K562 (cell line): Measurements from ENCODE around the gene SHISA5. TPM values are rescaled to one million over a fixed set of nuclear protein-coding genes. Genes with fewer than 3 reads are reported as not detected.
A peak's percentile ranks its signal among the peaks of the same experiment; 100 is the strongest.

ENCODE experiments used
- BRF1 ChIP-seq: IDR thresholded peaks from 3 replicates; pipeline ENCODE4 v1.6.1; 2011; ENCODE audit warnings: borderline replicate concordance, mild to moderate bottlenecking; ENCODE audit not compliant: insufficient read length; ENCODE audit errors: extremely low read depth
- DDX20 ChIP-seq: fragments of 450-650 bp; IDR thresholded peaks from 2 replicates; pipeline ENCODE4 v1.6.1; 2016; ENCODE audit warnings: missing genetic modification characterization, low read depth, mild to moderate bottlenecking, missing compliant biosample characterization, moderate library complexity
- E4F1 ChIP-seq: fragments of 250-450 bp; sonication (Bioruptor Pico); IDR thresholded peaks from 2 replicates; pipeline ENCODE4 v1.5.0; 2021; ENCODE audit warnings: mild to moderate bottlenecking, borderline replicate concordance
- ELK1 ChIP-seq: sonication (generic); formaldehyde crosslinking; IDR thresholded peaks from 2 replicates; pipeline ENCODE4 v1.8.1; 2022; ENCODE audit warnings: missing genetic modification reagents
- EP400 ChIP-seq: fragments of 450-650 bp; IDR thresholded peaks from 2 replicates; pipeline ENCODE4 v1.6.1; 2017; ENCODE audit warnings: antibody characterized with exemption, mild to moderate bottlenecking, moderate library complexity
- FIP1L1 ChIP-seq: fragments of 200-400 bp; formaldehyde crosslinking; IDR thresholded peaks from 2 replicates; pipeline ENCODE4 v1.6.1; 2018; ENCODE audit warnings: mild to moderate bottlenecking, low read depth, low read length; ENCODE audit not compliant: poor library complexity, severe bottlenecking
- GABPB1 ChIP-seq: sonication (generic); formaldehyde crosslinking; IDR thresholded peaks from 2 replicates; pipeline ENCODE4 v1.8.0; 2022; ENCODE audit warnings: mild to moderate bottlenecking, missing genetic modification reagents
- KAT7 ChIP-seq: sonication (generic); formaldehyde crosslinking; IDR thresholded peaks from 2 replicates; pipeline ENCODE4 v1.8.0; 2022; ENCODE audit warnings: missing genetic modification reagents, mild to moderate bottlenecking, borderline replicate concordance
- L3MBTL2 ChIP-seq: fragments of 450-650 bp; IDR thresholded peaks from 2 replicates; pipeline ENCODE4 v1.6.1; 2016; ENCODE audit warnings: mild to moderate bottlenecking, moderate library complexity
- MAZ ChIP-seq, 2 experiments: fragments of 450-650 bp in 1 of 2; sonication (generic) in 1 of 2; formaldehyde crosslinking; IDR thresholded peaks in 1 of 2; conservative IDR thresholded peaks in 1 of 2; 2 replicates each; pipeline versions ENCODE4 v1.4.0 to v1.5.0; 2020; ENCODE audit warnings: mild to moderate bottlenecking in 1 of 2, missing genetic modification reagents in 1 of 2
- NR1H2 ChIP-seq: sonication (generic); formaldehyde crosslinking; IDR thresholded peaks from 2 replicates; pipeline ENCODE4 v1.4.0; 2020; ENCODE audit warnings: mild to moderate bottlenecking, missing genetic modification reagents
- RUNX1 ChIP-seq: sonication (generic); IDR thresholded peaks from 2 replicates; pipeline ENCODE4 v1.6.1; 2016; ENCODE audit warnings: antibody characterized with exemption, low read depth
- TAF15 ChIP-seq: fragments of 200-400 bp; formaldehyde crosslinking; IDR thresholded peaks from 2 replicates; pipeline ENCODE4 v1.6.1; 2017; ENCODE audit warnings: mild to moderate bottlenecking, low read depth, low read length, moderate library complexity
- TOE1 ChIP-seq, 2 experiments: fragments of 450-650 bp in 1 of 2; sonication (generic) in 1 of 2; formaldehyde crosslinking in 1 of 2; IDR thresholded peaks; 2 replicates each; pipeline versions ENCODE4 v1.7.1 to v1.8.0; 2016 to 2022; ENCODE audit warnings: borderline replicate concordance in 2 of 2, mild to moderate bottlenecking in 2 of 2, antibody characterized with exemption in 1 of 2, inconsistent platforms in 1 of 2, low read depth in 1 of 2, missing genetic modification reagents in 1 of 2, moderate library complexity in 1 of 2
- YBX1 ChIP-seq: fragments of 450-650 bp; IDR thresholded peaks from 2 replicates; pipeline ENCODE4 v1.7.1; 2016; ENCODE audit warnings: mild to moderate bottlenecking
- YY1 ChIP-seq, 3 experiments: IDR thresholded peaks; 2 replicates each; pipeline ENCODE4 v1.6.1; 2011; ENCODE audit warnings: low read length in 2 of 3, mild to moderate bottlenecking in 2 of 3, moderate library complexity in 2 of 3, borderline replicate concordance in 1 of 3, control low read depth in 1 of 3, low read depth in 1 of 3; ENCODE audit not compliant: insufficient read depth in 3 of 3, insufficient replicate concordance in 2 of 3, control insufficient read depth in 1 of 3, insufficient read length in 1 of 3; ENCODE audit errors: extremely low read depth in 1 of 3
- ZEB2 ChIP-seq: fragments of 450-650 bp; IDR thresholded peaks from 2 replicates; pipeline ENCODE4 v1.6.1; 2016
- ZNF384 ChIP-seq: IDR thresholded peaks from 2 replicates; pipeline ENCODE4 v1.6.1; 2012; ENCODE audit warnings: low read depth, low read length, improper control_type of control experiment
- ZNF449 ChIP-seq: fragments of 250-450 bp; sonication (Bioruptor Pico); IDR thresholded peaks from 2 replicates; pipeline ENCODE4 v1.8.0; 2022; ENCODE audit warnings: moderate library complexity, mild to moderate bottlenecking, inconsistent platforms
- ZNF778 ChIP-seq: fragments of 450-650 bp; formaldehyde crosslinking; IDR thresholded peaks from 2 replicates; pipeline ENCODE4 v1.4.0; 2020; ENCODE audit warnings: mild to moderate bottlenecking, moderate library complexity
- polyA plus RNA-seq, 8 experiments: library from polyadenylated mRNA; depleted of rRNA in 4 of 8; stranded (reverse) in 5 of 8; unstranded in 3 of 8; fragments of >200 nt; fragmentation: Nextera tagmentation in 2 of 8; fragmentation: Illumina TruSeq in 1 of 8; extraction: Ambion mirVana in 2 of 8; extraction: Trizol in 1 of 8; gene quantifications; 2 replicates each; pipeline versions ENCODE4 v1.2.1 to v1.2.3, GENCODE V29; 2011 to 2014; ENCODE audit warnings: inconsistent platforms in 1 of 8, missing spikeins in 1 of 8
- total RNA-seq, 7 experiments: library from RNA; depleted of rRNA in 6 of 7; stranded (reverse); fragments of >200 nt in 6 of 7; fragmentation: Illumina TruSeq in 2 of 7; extraction: Trizol in 2 of 7; gene quantifications; 2 replicates each; pipeline versions ENCODE4 v1.2.1 to v1.2.3, GENCODE V29; 2011 to 2021; ENCODE audit warnings: low replicate concordance in 1 of 7

Gene SHISA5
- total and polyA plus RNA-seq, 9 of the 15 experiments (the other 6 are each of a cell fraction or from before 2014, with no cell fraction given): 8.4 to 85.8 (median 56.1) TPM

- TF ChIP-seq ZNF449 (CRISPR knock-in tag) (no peak), ZNF778 (no peak), GABPB1 (CRISPR knock-in tag) (no peak), L3MBTL2 (no peak), YBX1 (no peak), ZEB2 (no peak), EP400 (peak; percentile 62; the same call in 1 of the 2 replicates), RUNX1 (no peak), BRF1 (no peak), KAT7 (no peak), TAF15 (no peak), FIP1L1 (no peak), MAZ (CRISPR knock-in tag; conservative IDR thresholded peaks at IDR 0.05 in 1 of 2, IDR thresholded peaks at IDR 0.05 in 1 of 2) (peak in 1 of 2 experiments; percentile 94; a peak in 2 of 4 replicates), DDX20 (no peak), NR1H2 (no peak), ZNF384 (no peak), E4F1 (CRISPR knock-in tag) (no peak), ELK1 (CRISPR knock-in tag) (no peak), YY1 (IDR thresholded peaks at IDR 0.05; ENCODE audit: borderline replicate concordance in 1 of 3, control insufficient read depth in 1 of 3, extremely low read depth in 1 of 3, insufficient read depth in 3 of 3, insufficient read length in 1 of 3, insufficient replicate concordance in 2 of 3, low read depth in 1 of 3, low read length in 2 of 3) (no peak), TOE1 (IDR thresholded peaks at IDR 0.05; ENCODE audit: borderline replicate concordance) (no peak), TOE1 (CRISPR knock-in tag; IDR thresholded peaks at IDR 0.05; ENCODE audit: borderline replicate concordance, low read depth) (no peak)
These were observed 73.8 kb downstream of the SHISA5 start, which contains the start of gene PLXNB1 (continued) for GRCh38 chr3:48429960-48430707.
